ENCODE results near the gene PRM1. TPM values are rescaled to one million over a fixed set of nuclear protein-coding genes. Genes with fewer than 3 reads are reported as not detected.
A peak's percentile ranks its signal among the peaks of the same experiment; 100 is the strongest.

PRM1 gene
- total and polyA plus RNA-seq, 2 of the 13 experiments (the other 11 are each of a cell fraction or from before 2014, with no cell fraction given) = not detected

DNA sequence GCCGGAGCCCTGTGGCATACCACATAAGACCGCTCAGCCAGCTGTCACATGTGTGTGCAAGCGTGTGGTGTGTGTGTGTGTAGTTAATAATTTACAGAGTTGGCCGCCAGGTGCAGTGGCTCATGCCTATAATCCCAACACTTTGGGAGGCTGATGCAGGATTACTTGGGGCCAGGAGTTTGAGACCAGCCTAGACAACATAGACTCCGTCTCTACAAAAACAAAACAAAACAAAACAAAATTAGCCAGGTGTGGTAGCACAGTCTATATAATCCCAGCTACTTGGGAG lies 45.5 kb downstream of the PRM1 start:
- in situ Hi-C loops (cut with HindIII; ENCODE audit: extremely low pct_ligation_motif_present, low pct_unique_long_range_greater_than_20kb) (no loop called here), intact Hi-C loops (cut with micrococcal nuclease; ENCODE audit: unreplicated experiment) (no loop called here)
- H3K4me2 ChIP-seq (ENCODE audit: low read depth, low read length) = peak overlapping the region; percentile 1; the same call in 1 of the 2 replicates
- H3K4me1 ChIP-seq (ENCODE audit: insufficient read depth, low read length) = peaks cover 38% of the 10 kb centered on the region
- no peaks in the 10 kb centered on the region for H3K9me3 ChIP-seq (ENCODE audit: low read length)
- no peaks in the 10 kb centered on the region for H3K79me2 ChIP-seq (ENCODE audit: insufficient read depth, low read length)
- no peak overlapping the region for H3K27ac ChIP-seq (ENCODE audit: extremely low read length, insufficient read depth, low read length)
- no peaks in the 10 kb centered on the region for H4K20me1 ChIP-seq (ENCODE audit: insufficient read depth, low read length)
- no peak overlapping the region for H3K9ac ChIP-seq (ENCODE audit: insufficient read depth, low read depth, low read length)
- DNase-seq (ENCODE audit: low spot score) (peak; percentile 81), ATAC-seq (peak; percentile 76), FAIRE-seq (peak; percentile 63)
- POLR2A ChIA-PET = interaction anchor here (0.6 to 2.7 kb wide), 6 partner anchors 14 to 61 kb away, joined by 3 to 20 read pairs (median 4); partner anchors contain the start of gene SOCS1
- 6% methylated on average over 5 of the region's 5 CpGs for WGBS (ENCODE audit: low lambda C conversion rate)
- no peaks in the 10 kb centered on the region for H3K36me3 ChIP-seq (replicated peaks in 1 of 2; ENCODE audit: control insufficient read depth in 1 of 2, insufficient read depth in 2 of 2, low read length in 2 of 2)
- no peak overlapping the region for H3K4me3 ChIP-seq (replicated peaks in 1 of 3; ENCODE audit: insufficient read depth in 1 of 3, low read depth in 2 of 3, low read length in 3 of 3)
- BruUV-seq (replicated peaks) = no TSS peak
- H2AFZ ChIP-seq (ENCODE audit: low read length) = no peak overlapping the region
- peaks cover 1 to 21% of the 10 kb centered on the region in 2 experiments; a peak in 3 of 5 replicates for H3K27me3 ChIP-seq (ENCODE audit: control insufficient read depth in 1 of 2, insufficient read depth in 2 of 2, low read length in 2 of 2)
- CTCF ChIA-PET (ENCODE audit: low intra/inter-chr PET ratio, low total read pairs) = no interaction called here
- TF ChIP-seq SAP130 (CRISPR knock-in tag; IDR thresholded peaks at IDR 0.05; ENCODE audit: low read depth) = peak; percentile 75
- TF ChIP-seq ASH2L (IDR thresholded peaks at IDR 0.05; ENCODE audit: insufficient read length, low read depth, low read length) = no peak
- TF ChIP-seq HNF4G (IDR thresholded peaks at IDR 0.05; ENCODE audit: borderline replicate concordance, low read depth, low read length) = no peak
- no peak for TF ChIP-seq HNF4G (CRISPR knock-in tag; IDR thresholded peaks at IDR 0.05; ENCODE audit: borderline replicate concordance, low read depth)
- no peak for TF ChIP-seq ARID2 (CRISPR knock-in tag; IDR thresholded peaks at IDR 0.05; ENCODE audit: borderline replicate concordance)
- TF ChIP-seq RBAK (CRISPR knock-in tag; IDR thresholded peaks at IDR 0.05) = no peak
- TF ChIP-seq SATB2 (CRISPR knock-in tag; IDR thresholded peaks at IDR 0.05) = no peak
- no peak for TF ChIP-seq SMARCE1 (IDR thresholded peaks at IDR 0.05; ENCODE audit: borderline replicate concordance)
- TF ChIP-seq MEF2D (CRISPR knock-in tag; IDR thresholded peaks at IDR 0.05) = no peak
- TF ChIP-seq, protein P1, sequence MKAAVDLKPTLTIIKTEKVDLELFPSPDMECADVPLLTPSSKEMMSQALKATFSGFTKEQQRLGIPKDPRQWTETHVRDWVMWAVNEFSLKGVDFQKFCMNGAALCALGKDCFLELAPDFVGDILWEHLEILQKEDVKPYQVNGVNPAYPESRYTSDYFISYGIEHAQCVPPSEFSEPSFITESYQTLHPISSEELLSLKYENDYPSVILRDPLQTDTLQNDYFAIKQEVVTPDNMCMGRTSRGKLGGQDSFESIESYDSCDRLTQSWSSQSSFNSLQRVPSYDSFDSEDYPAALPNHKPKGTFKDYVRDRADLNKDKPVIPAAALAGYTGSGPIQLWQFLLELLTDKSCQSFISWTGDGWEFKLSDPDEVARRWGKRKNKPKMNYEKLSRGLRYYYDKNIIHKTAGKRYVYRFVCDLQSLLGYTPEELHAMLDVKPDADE (CRISPR knock-in tag; IDR thresholded peaks at IDR 0.05) = no peak
- TF ChIP-seq THYN1 (CRISPR knock-in tag; IDR thresholded peaks at IDR 0.05; ENCODE audit: borderline replicate concordance, low read depth) = no peak
- no peak for TF ChIP-seq CBX5 (CRISPR knock-in tag; IDR thresholded peaks at IDR 0.05; ENCODE audit: borderline replicate concordance)
- TF ChIP-seq, protein P2, sequence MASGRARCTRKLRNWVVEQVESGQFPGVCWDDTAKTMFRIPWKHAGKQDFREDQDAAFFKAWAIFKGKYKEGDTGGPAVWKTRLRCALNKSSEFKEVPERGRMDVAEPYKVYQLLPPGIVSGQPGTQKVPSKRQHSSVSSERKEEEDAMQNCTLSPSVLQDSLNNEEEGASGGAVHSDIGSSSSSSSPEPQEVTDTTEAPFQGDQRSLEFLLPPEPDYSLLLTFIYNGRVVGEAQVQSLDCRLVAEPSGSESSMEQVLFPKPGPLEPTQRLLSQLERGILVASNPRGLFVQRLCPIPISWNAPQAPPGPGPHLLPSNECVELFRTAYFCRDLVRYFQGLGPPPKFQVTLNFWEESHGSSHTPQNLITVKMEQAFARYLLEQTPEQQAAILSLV (CRISPR knock-in tag; IDR thresholded peaks at IDR 0.05; ENCODE audit: borderline replicate concordance) = no peak
- no peak for TF ChIP-seq ZNF550 (CRISPR knock-in tag; IDR thresholded peaks at IDR 0.05; ENCODE audit: borderline replicate concordance)
- TF ChIP-seq MIER3 (CRISPR knock-in tag; IDR thresholded peaks at IDR 0.05; ENCODE audit: borderline replicate concordance) = no peak
- no peak for TF ChIP-seq ZNF546 (CRISPR knock-in tag; conservative IDR thresholded peaks at IDR 0.05)
- TF ChIP-seq ZFP1 (CRISPR knock-in tag; IDR thresholded peaks at IDR 0.05) = no peak
- TF ChIP-seq KDM3A (CRISPR knock-in tag; IDR thresholded peaks at IDR 0.05; ENCODE audit: low read depth) = peak; percentile 21; the same call in 1 of the 2 replicates
- no peak for TF ChIP-seq ZNF337 (CRISPR knock-in tag; IDR thresholded peaks at IDR 0.05; ENCODE audit: borderline replicate concordance, low read depth)
- TF ChIP-seq, protein P3, sequence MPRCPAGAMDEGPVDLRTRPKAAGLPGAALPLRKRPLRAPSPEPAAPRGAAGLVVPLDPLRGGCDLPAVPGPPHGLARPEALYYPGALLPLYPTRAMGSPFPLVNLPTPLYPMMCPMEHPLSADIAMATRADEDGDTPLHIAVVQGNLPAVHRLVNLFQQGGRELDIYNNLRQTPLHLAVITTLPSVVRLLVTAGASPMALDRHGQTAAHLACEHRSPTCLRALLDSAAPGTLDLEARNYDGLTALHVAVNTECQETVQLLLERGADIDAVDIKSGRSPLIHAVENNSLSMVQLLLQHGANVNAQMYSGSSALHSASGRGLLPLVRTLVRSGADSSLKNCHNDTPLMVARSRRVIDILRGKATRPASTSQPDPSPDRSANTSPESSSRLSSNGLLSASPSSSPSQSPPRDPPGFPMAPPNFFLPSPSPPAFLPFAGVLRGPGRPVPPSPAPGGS (CRISPR knock-in tag; IDR thresholded peaks at IDR 0.05) = no peak
- TF ChIP-seq HMG20A (CRISPR knock-in tag; IDR thresholded peaks at IDR 0.05; ENCODE audit: borderline replicate concordance) = peak; percentile 49; the same call in 1 of the 2 replicates
- TF ChIP-seq HDAC1 (CRISPR knock-in tag; IDR thresholded peaks at IDR 0.05) = peak; percentile 26; the same call in 1 of the 2 replicates
- no peak for TF ChIP-seq ZBTB42 (CRISPR knock-in tag; IDR thresholded peaks at IDR 0.05)
- TF ChIP-seq, protein P4, sequence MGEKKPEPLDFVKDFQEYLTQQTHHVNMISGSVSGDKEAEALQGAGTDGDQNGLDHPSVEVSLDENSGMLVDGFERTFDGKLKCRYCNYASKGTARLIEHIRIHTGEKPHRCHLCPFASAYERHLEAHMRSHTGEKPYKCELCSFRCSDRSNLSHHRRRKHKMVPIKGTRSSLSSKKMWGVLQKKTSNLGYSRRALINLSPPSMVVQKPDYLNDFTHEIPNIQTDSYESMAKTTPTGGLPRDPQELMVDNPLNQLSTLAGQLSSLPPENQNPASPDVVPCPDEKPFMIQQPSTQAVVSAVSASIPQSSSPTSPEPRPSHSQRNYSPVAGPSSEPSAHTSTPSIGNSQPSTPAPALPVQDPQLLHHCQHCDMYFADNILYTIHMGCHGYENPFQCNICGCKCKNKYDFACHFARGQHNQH (CRISPR knock-in tag; IDR thresholded peaks at IDR 0.05) = no peak
